K562 (cell line): ENCODE measurements around the gene ATP2A2.

Experiments
- HDAC2 ChIP-seq: fragments of 450-650 bp; IDR thresholded peaks from 2 replicates; pipeline ENCODE4 v1.6.1; 2016; ENCODE audit warnings: mild to moderate bottlenecking
- MCM5 ChIP-seq: fragments of 450-650 bp; IDR thresholded peaks from 2 replicates; pipeline ENCODE4 v1.6.1; 2016; ENCODE audit warnings: low read depth
- MEF2A ChIP-seq: IDR thresholded peaks from 2 replicates; pipeline ENCODE4 v1.6.1; 2011; ENCODE audit warnings: low read depth, mild to moderate bottlenecking, low read length, moderate library complexity; ENCODE audit not compliant: control insufficient read depth
- NFE2L1 ChIP-seq: fragments of 450-650 bp; IDR thresholded peaks from 2 replicates; pipeline ENCODE4 v1.6.1; 2016; ENCODE audit warnings: missing genetic modification characterization, low read depth, mild to moderate bottlenecking, missing compliant biosample characterization, moderate library complexity, borderline replicate concordance
- NR1H2 ChIP-seq: sonication (generic); formaldehyde crosslinking; IDR thresholded peaks from 2 replicates; pipeline ENCODE4 v1.4.0; 2020; ENCODE audit warnings: mild to moderate bottlenecking, missing genetic modification reagents
- POLR2AphosphoS5 ChIP-seq: IDR thresholded peaks from 2 replicates; pipeline ENCODE4 v1.6.1; 2011; ENCODE audit warnings: mild to moderate bottlenecking, low read depth, low read length, moderate library complexity; ENCODE audit not compliant: control insufficient read depth, insufficient read depth
- SETDB1 ChIP-seq: IDR thresholded peaks from one replicate; pipeline ENCODE4 v1.6.1; 2012; ENCODE audit warnings: low read length, control low read depth, inconsistent platforms
- SMAD3 ChIP-seq: fragments of 450-650 bp; formaldehyde crosslinking; conservative IDR thresholded peaks from 2 replicates; pipeline ENCODE4 v1.4.0; 2020; ENCODE audit warnings: mild to moderate bottlenecking
- SP2 ChIP-seq: IDR thresholded peaks from 2 replicates; pipeline ENCODE4 v1.6.1; 2011; ENCODE audit warnings: mild to moderate bottlenecking, low read depth, low read length, moderate library complexity; ENCODE audit not compliant: poor library complexity, severe bottlenecking; ENCODE audit errors: extremely low read depth
- TAF1 ChIP-seq: IDR thresholded peaks from 2 replicates; pipeline ENCODE4 v1.6.1; 2011; ENCODE audit warnings: mild to moderate bottlenecking, low read length, moderate library complexity; ENCODE audit not compliant: insufficient read depth, control insufficient read depth, severe bottlenecking; ENCODE audit errors: extremely low read depth
- ZNF133 ChIP-seq: fragments of 250-450 bp; sonication (Bioruptor Pico); IDR thresholded peaks from 2 replicates; pipeline ENCODE4 v1.4.0; 2020; ENCODE audit warnings: mild to moderate bottlenecking
- ZNF354B ChIP-seq: fragments of 250-450 bp; sonication (Bioruptor Pico); IDR thresholded peaks from 2 replicates; pipeline ENCODE4 v1.4.0; 2020
- ZZZ3 ChIP-seq: fragments of 450-650 bp; IDR thresholded peaks from 2 replicates; pipeline ENCODE4 v1.6.1; 2016; ENCODE audit warnings: antibody characterized with exemption, mild to moderate bottlenecking, moderate library complexity
- TF ChIP-seq, protein P1 (sequence below): fragments of 450-650 bp; IDR thresholded peaks from 2 replicates; pipeline ENCODE4 v1.6.1; 2016; ENCODE audit warnings: borderline replicate concordance

DNA sequence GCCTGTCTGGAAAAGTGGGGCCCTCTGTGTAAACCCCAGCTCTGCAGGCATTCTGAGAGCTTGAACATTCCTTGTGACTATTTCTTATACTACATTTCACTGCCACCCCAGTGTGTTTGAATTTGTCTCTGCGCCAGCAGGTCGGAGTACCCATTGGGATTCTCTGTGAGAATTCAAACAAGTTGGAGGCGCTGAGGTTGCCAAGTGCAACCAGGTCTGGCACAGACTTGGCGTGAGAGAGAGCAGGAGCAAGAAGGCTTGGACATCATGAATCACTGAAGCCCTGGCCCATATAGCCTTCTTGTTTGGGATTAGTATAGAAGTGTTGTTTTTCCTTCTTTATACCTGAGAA, 33.0 kb upstream of the ATP2A2 start:
- TF ChIP-seq MCM5 (no peak), TAF1 (no peak), SMAD3 (CRISPR knock-in tag) (no peak), SP2 (no peak), NFE2L1 (no peak), HDAC2 (no peak), POLR2AphosphoS5 (no peak), ZNF133 (no peak), SETDB1 (no peak), ZNF354B (CRISPR knock-in tag) (no peak), ZZZ3 (no peak), NR1H2 (CRISPR knock-in tag) (no peak), MEF2A (no peak)
- TF ChIP-seq, protein P1, sequence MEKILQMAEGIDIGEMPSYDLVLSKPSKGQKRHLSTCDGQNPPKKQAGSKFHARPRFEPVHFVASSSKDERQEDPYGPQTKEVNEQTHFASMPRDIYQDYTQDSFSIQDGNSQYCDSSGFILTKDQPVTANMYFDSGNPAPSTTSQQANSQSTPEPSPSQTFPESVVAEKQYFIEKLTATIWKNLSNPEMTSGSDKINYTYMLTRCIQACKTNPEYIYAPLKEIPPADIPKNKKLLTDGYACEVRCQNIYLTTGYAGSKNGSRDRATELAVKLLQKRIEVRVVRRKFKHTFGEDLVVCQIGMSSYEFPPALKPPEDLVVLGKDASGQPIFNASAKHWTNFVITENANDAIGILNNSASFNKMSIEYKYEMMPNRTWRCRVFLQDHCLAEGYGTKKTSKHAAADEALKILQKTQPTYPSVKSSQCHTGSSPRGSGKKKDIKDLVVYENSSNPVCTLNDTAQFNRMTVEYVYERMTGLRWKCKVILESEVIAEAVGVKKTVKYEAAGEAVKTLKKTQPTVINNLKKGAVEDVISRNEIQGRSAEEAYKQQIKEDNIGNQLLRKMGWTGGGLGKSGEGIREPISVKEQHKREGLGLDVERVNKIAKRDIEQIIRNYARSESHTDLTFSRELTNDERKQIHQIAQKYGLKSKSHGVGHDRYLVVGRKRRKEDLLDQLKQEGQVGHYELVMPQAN, result no peak
